Hematopoietic multipotent progenitor cell treated with erythropoietin and hydrocortisone succinate and interleukin-3 and kit ligand, for 17 days (in vitro differentiated cells): ENCODE results near the gene NFKB2.

ENCODE experiments used
- DNase-seq: peaks from one replicate; pipeline ENCODE4 v3.0.0-alpha.2; 2015; ENCODE audit warnings: low spot score

Gene NFKB2

GRCh38 chr10:102451105-102451969, 55.8 kb downstream of the NFKB2 start, which contains the start of gene C10orf95:
Gene C10orf95 (minus strand): TSS chr10:102451543. CDS start chr10:102451093, 450 bp downstream.
- DNase-seq: no peak
